Kidney (tissue), 14 donors: Measurements from ENCODE around the gene TRPV5. TPM values are rescaled to one million over a fixed set of nuclear protein-coding genes. Genes with fewer than 3 reads are reported as not detected.

Experiments used
- DNase-seq, 5 donors: peaks; one replicate each; pipeline ENCODE4 v3.0.0-alpha.2; 2013 to 2020
- FAIRE-seq: peaks from 2 replicates; lab custom pipeline; 2012; peaks lifted over from hg19 to GRCh38; lab: Jason Lieb, UNC
- H3K27ac ChIP-seq, 2 donors: one replicate each; pipeline ENCODE4 v1.7.0; 2013; ENCODE audit warnings: low read depth in 2 of 2, low read length in 2 of 2, inconsistent platforms in 1 of 2
- H3K27me3 ChIP-seq: one replicate; pipeline ENCODE4 v1.7.1; 2013; ENCODE audit warnings: low read length, inconsistent platforms; ENCODE audit not compliant: control insufficient read depth, insufficient read depth
- H3K36me3 ChIP-seq, 3 donors: one replicate each; pipeline versions ENCODE4 v1.7.0 to v1.7.1; 2013; ENCODE audit warnings: low read length in 3 of 3, control low read depth in 1 of 3, inconsistent platforms in 1 of 3; ENCODE audit not compliant: insufficient read depth in 3 of 3, control insufficient read depth in 2 of 3
- H3K4me1 ChIP-seq, 3 donors: one replicate each; pipeline versions ENCODE4 v1.7.0 to v1.7.1; 2013; ENCODE audit warnings: low read length in 3 of 3, inconsistent platforms in 1 of 3, low read depth in 1 of 3; ENCODE audit not compliant: control insufficient read depth in 2 of 3, insufficient read depth in 2 of 3
- H3K4me3 ChIP-seq, 3 donors: one replicate each; pipeline versions ENCODE4 v1.7.0 to v1.8.1; 2013; ENCODE audit warnings: low read length in 3 of 3, control low read depth in 1 of 3, inconsistent platforms in 1 of 3
- H3K9ac ChIP-seq, 3 donors: one replicate each; pipeline versions ENCODE4 v1.7.0 to v1.7.1; 2013; ENCODE audit warnings: low read length in 3 of 3, control low read depth in 1 of 3, inconsistent platforms in 1 of 3
- H3K9me3 ChIP-seq, 3 donors: one replicate each; pipeline versions ENCODE4 v1.7.0 to v1.7.1; 2013; ENCODE audit warnings: low read length in 3 of 3, control low read depth in 1 of 3, inconsistent platforms in 1 of 3; ENCODE audit not compliant: control insufficient read depth in 2 of 3, insufficient read depth in 1 of 3
- intact Hi-C: fragments of 100-400 bp; cut with DNase I; formaldehyde crosslinking; loops from one replicate; pipeline ENCODE4 v1.11.1; 2022
- polyA plus RNA-seq: library from polyadenylated mRNA; stranded (reverse); fragments of 350-450 nt; fragmentation: Illumina TruSeq; extraction: RNeasy Lipid Tissue Mini Kit (QIAGEN cat#74804); gene quantifications from one replicate; pipeline ENCODE4 v1.2.3, GENCODE V29; 2014; ENCODE audit warnings: low read depth, low replicate concordance; ENCODE audit not compliant: insufficient read depth
- total RNA-seq: library from RNA; stranded (reverse); fragmentation: NEBNext Ultra II Directional; extraction: Animal tissue kit (Norgen Biotek cat#: 25700); gene quantifications from one replicate; pipeline ENCODE4 v1.2.1, GENCODE V29; 2021
- TF ChIP-seq, protein P1 (sequence below): IDR thresholded peaks from 3 replicates; pipeline ENCODE4 v1.5.1; 2012; ENCODE audit warnings: mild to moderate bottlenecking, moderate library complexity, borderline replicate concordance; ENCODE audit not compliant: insufficient read depth; ENCODE audit errors: extremely low read depth
- donor health status: control.
- donor health status: control.
- donor health status: control.
- donor health status: control.
- donor health status: control.
- donor health status: DM: yes; HTN: yes; CAD: no.
- donor health status: Normal renal cell carcinoma (clear cell type).

TRPV5 gene
- total and polyA plus RNA-seq, 2 donors from 2014 or later: 1.3 to 1.4 TPM

DNA sequence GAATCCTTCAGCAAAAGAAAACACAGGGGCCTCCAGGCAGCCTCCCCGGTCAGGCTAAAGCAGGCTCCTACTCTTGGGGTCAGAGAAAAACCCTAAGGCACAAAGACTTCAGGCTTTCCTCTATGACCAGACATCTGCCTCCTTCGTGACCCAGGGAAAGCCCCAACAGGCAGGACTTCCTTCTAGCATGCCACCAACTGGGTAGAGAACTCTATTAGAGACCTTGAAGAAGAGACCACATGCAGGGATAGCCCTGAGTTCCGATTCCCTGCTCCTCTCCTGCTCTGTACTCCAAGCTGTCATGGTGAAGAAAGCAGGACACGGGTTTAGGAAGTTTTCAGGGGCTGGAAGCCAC, 49.3 kb downstream of the TRPV5 start:
- no peaks in the 10 kb centered on the region for H3K36me3 ChIP-seq
- intact Hi-C loops: no loop called here
- FAIRE-seq: no peak

DNA sequence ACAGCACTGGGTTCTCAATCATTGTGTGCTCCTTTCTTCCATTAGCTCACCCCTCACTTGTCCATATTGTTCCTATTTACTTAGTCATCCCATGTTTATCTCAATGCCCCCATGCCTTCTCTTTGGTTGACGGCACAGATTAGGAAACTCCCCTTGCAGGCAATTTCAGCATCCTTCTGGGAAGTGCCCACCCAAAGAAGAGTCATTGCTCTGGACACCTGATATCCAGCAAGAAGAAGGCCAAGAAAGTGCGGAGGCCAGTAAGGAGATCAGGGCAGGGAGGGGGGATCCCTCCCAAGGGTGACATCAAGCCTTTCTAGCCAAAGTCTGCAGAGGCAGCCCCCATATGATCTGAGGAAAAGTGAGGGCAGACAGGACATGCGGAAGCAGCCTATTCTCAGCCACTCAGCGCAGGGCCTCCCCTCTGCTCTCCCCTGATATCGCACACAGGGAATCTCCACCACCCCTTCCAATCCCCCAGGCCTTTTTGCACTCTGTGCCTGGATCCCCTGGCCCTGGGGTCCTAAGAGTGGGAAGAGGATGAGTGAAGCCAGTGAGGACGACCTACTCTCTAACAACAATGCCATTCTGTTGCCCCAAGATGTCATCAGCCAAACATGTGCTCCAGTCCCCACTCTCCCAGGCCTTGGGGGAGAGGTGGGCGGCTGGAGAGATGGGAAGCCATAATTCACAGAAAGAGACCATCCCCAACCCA, 49.8 kb downstream of the TRPV5 start:
- Histone ChIP-seq H3K4me3 (peak overlapping the region in 1 of 3 donors; percentile 55), H3K4me1 (no peaks in the 10 kb centered on the region), H3K27ac (no peak overlapping the region), H3K36me3 (no peaks in the 10 kb centered on the region), H3K27me3 (no peaks in the 10 kb centered on the region), H3K9ac (no peak overlapping the region), H3K9me3 (no peaks in the 10 kb centered on the region)
- FAIRE-seq (no peak), DNase-seq (peak in 2 of 5 donors; percentile 4 to 23)
- intact Hi-C loops: no loop called here
- TF ChIP-seq, protein P1, sequence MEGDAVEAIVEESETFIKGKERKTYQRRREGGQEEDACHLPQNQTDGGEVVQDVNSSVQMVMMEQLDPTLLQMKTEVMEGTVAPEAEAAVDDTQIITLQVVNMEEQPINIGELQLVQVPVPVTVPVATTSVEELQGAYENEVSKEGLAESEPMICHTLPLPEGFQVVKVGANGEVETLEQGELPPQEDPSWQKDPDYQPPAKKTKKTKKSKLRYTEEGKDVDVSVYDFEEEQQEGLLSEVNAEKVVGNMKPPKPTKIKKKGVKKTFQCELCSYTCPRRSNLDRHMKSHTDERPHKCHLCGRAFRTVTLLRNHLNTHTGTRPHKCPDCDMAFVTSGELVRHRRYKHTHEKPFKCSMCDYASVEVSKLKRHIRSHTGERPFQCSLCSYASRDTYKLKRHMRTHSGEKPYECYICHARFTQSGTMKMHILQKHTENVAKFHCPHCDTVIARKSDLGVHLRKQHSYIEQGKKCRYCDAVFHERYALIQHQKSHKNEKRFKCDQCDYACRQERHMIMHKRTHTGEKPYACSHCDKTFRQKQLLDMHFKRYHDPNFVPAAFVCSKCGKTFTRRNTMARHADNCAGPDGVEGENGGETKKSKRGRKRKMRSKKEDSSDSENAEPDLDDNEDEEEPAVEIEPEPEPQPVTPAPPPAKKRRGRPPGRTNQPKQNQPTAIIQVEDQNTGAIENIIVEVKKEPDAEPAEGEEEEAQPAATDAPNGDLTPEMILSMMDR: no peak

More for the DNA sequence above, 49.3 kb downstream of the TRPV5 start:
- no peaks in the 10 kb centered on the region for H3K9me3 ChIP-seq
- no peak overlapping the region for H3K27ac ChIP-seq
- TF ChIP-seq, protein P1: no peak
- peak in 1 of 5 donors; percentile 5 for DNase-seq
- H3K4me3 ChIP-seq: peak overlapping the region in 2 of 3 donors; percentile 38 to 55
- no peaks in the 10 kb centered on the region for H3K27me3 ChIP-seq
- no peak overlapping the region for H3K9ac ChIP-seq
- H3K4me1 ChIP-seq: no peaks in the 10 kb centered on the region

DNA sequence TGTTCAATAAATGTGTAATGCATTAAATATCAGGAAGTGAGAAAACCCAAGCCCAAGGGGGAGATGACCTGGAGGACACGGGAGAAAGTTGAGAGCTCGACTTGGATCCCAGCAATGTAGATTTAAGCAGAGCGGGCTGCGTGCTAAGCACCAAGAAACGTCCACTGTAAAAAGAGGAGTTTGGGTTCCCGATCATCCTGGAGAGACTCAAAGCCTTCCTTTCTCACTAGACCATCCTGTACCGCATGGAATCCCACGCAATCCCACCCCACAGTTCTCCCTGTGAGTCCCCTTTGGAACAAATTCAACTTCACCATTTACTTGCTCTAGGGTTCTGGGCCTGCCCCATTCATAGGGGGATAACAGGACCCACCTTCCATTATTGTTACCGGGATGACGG, 50.4 kb downstream of the TRPV5 start:
- H3K9me3 ChIP-seq: no peaks in the 10 kb centered on the region
- TF ChIP-seq, protein P1: no peak
- H3K27ac ChIP-seq: no peak overlapping the region
- no peak for FAIRE-seq
- no peaks in the 10 kb centered on the region for H3K4me1 ChIP-seq
- H3K4me3 ChIP-seq: no peak overlapping the region
- H3K36me3 ChIP-seq: no peaks in the 10 kb centered on the region
- intact Hi-C loops: no loop called here
- H3K27me3 ChIP-seq: no peaks in the 10 kb centered on the region
- DNase-seq: peak in 1 of 5 donors; percentile 7
- no peak overlapping the region for H3K9ac ChIP-seq
